PC-3 (cell line): Measurements from ENCODE around the gene CNPY1. TPM values are rescaled to one million over a fixed set of nuclear protein-coding genes. Genes with fewer than 3 reads are reported as not detected.

Experiments used
- ATAC-seq: fragments of 200-7000 bp; cut with Tn5 transposase; 2 replicates; pipeline ENCODE4 v1.9.1; 2020; ENCODE audit warnings: mild to moderate bottlenecking, moderate library complexity
- BruUV-seq: library from RNA; stranded (reverse); fragments of 400-500 nt; replicated peaks from 2 replicates; lab custom pipeline; 2021; lab: Mats Ljungman, UMichigan
- CTCF ChIA-PET: fragments of 300-600 bp; sonication (Branson Sonifier 250); formaldehyde crosslinking; loops from one replicate; lab custom pipeline; 2022; ENCODE audit warnings: antibody characterized with exemption; lab: Charles Lee
- POLR2A ChIA-PET: fragments of 300-600 bp; sonication (Branson Sonifier 250); formaldehyde crosslinking; loops from one replicate; lab custom pipeline; 2022; ENCODE audit warnings: antibody characterized with exemption; ENCODE audit not compliant: unreplicated experiment; lab: Charles Lee
- DNase-seq: peaks from one replicate; pipeline ENCODE4 v3.0.0-alpha.2; 2015
- H2AFZ ChIP-seq: fragments of 300-600 bp; sonication (generic); 2 replicates; pipeline ENCODE4 v1.6.0; 2016; ENCODE audit warnings: antibody characterized with exemption, low read length
- H3F3A ChIP-seq: fragments of 300-600 bp; sonication (generic); one replicate; pipeline ENCODE4 v1.6.0; 2017; ENCODE audit warnings: antibody characterized with exemption, low read length, control low read depth, mild to moderate bottlenecking; ENCODE audit not compliant: unreplicated experiment
- H3K27ac ChIP-seq: fragments of 300-600 bp; sonication (generic); 2 replicates; pipeline ENCODE4 v1.5.1; 2016; ENCODE audit warnings: mild to moderate bottlenecking, low read length
- H3K27me3 ChIP-seq: fragments of 300-600 bp; sonication (generic); 2 replicates; pipeline ENCODE4 v1.6.1; 2016; ENCODE audit warnings: low read length, mixed read lengths
- H3K36me3 ChIP-seq: fragments of 300-600 bp; sonication (generic); 2 replicates; pipeline ENCODE4 v1.6.1; 2016; ENCODE audit warnings: low read depth, mixed run types, low read length, mixed read lengths
- H3K4me1 ChIP-seq: fragments of 300-600 bp; sonication (generic); 2 replicates; pipeline ENCODE4 v1.5.1; 2016; ENCODE audit warnings: low read length; ENCODE audit not compliant: insufficient read depth
- H3K4me2 ChIP-seq: fragments of 300-600 bp; sonication (generic); 2 replicates; pipeline ENCODE4 v1.6.0; 2016; ENCODE audit warnings: low read length
- H3K4me3 ChIP-seq: fragments of 300-600 bp; sonication (generic); 2 replicates; pipeline ENCODE4 v1.5.1; 2016; ENCODE audit warnings: mild to moderate bottlenecking, low read length, mixed read lengths
- H3K79me2 ChIP-seq: fragments of 300-600 bp; sonication (generic); 2 replicates; pipeline ENCODE4 v1.6.1; 2017; ENCODE audit warnings: low read length, mixed read lengths
- H3K9ac ChIP-seq: fragments of 300-600 bp; sonication (generic); 2 replicates; pipeline ENCODE4 v1.6.0; 2016; ENCODE audit warnings: mild to moderate bottlenecking, low read length
- H3K9me2 ChIP-seq: fragments of 300-600 bp; sonication (generic); replicated peaks from 2 replicates; pipeline ENCODE4 v1.6.1; 2016; ENCODE audit warnings: mixed run types, low read length, mixed read lengths
- H3K9me3 ChIP-seq: fragments of 300-600 bp; sonication (generic); 2 replicates; pipeline ENCODE4 v1.6.1; 2016; ENCODE audit warnings: low read length, mixed read lengths
- H4K20me1 ChIP-seq: fragments of 300-600 bp; sonication (generic); 2 replicates; pipeline ENCODE4 v1.6.1; 2016; ENCODE audit warnings: low read length, mixed read lengths
- EZH2 ChIP-seq: fragments of 300-600 bp; sonication (generic); IDR thresholded peaks from one replicate; pipeline ENCODE4 v1.6.1; 2017; ENCODE audit warnings: antibody characterized with exemption, mild to moderate bottlenecking, low read length; ENCODE audit not compliant: unreplicated experiment
- EZH2phosphoT487 ChIP-seq: fragments of 300-600 bp; sonication (generic); IDR thresholded peaks from 2 replicates; pipeline ENCODE4 v1.6.1; 2018; ENCODE audit warnings: mild to moderate bottlenecking, antibody characterized with exemption, low read length, borderline replicate concordance
- intact Hi-C: fragments of 100-400 bp; cut with micrococcal nuclease; formaldehyde crosslinking; loops from 2 replicates; pipeline ENCODE4 v1.9.0; 2023
- total RNA-seq: library from RNA; depleted of rRNA; stranded (reverse); fragments of >200 nt; gene quantifications from 2 replicates; pipeline ENCODE4 v1.2.3, GENCODE V29; 2014
- TF ChIP-seq, protein P1 (sequence below): fragments of 300-600 bp; sonication (generic); conservative IDR thresholded peaks from 2 replicates; pipeline ENCODE4 v1.5.1; 2017; ENCODE audit warnings: antibody characterized with exemption, low read depth, mild to moderate bottlenecking, low read length

Gene CNPY1
- total RNA-seq, 1 experiment from 2014 or later, result not detected

DNA sequence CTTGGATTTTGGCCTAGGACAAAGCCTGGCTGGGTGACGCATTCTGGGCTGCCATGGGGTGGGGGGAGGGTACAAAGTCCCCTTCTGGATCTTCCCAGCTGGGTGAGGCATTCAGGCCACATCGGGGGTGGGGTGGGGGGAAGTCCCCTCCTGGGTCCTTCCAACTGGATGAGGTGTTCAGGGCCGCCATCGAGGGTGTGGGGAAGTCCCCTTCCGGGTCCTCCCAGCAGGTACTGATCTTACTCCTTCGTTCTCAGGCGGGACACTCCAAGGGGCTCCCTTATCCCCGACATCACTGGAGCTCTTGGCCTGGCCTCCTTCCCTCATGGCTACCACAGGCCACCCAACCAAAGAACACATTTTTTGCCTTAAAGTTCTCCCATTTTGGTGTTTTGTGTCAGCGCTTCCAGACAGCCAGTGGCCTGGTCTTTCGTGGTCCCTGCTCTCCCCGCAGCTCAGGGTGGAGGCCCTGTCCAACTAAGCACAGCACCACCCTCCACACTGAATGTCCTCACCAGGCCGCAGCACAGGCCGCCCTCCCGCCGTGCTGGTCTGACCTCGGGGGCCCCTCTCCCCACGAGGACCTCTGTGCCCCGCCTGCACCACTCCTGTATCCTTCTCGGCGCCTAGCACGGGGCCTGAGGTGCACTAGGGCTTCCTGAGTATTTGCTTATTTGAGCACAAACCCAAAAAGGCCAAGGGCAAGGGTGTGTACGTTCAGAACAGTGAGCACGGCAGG lies 49.9 kb downstream of the CNPY1 start:
- H3K36me3 ChIP-seq, result no peaks in the 10 kb centered on the region
- H3K9ac ChIP-seq, result no peak overlapping the region
- H3K9me3 ChIP-seq, result no peaks in the 10 kb centered on the region
- ATAC-seq, result no peak
- H2AFZ ChIP-seq, result no peak overlapping the region
- BruUV-seq, result no TSS peak
- H3K27me3 ChIP-seq, result peaks cover 95% of the 10 kb centered on the region
- CTCF ChIA-PET, result no interaction called here
- H3K4me2 ChIP-seq, result no peak overlapping the region
- H3F3A ChIP-seq, result no peaks in the 10 kb centered on the region
- no peaks in the 10 kb centered on the region for H3K79me2 ChIP-seq
- intact Hi-C loops, result no loop called here
- H3K4me1 ChIP-seq, result no peaks in the 10 kb centered on the region
- POLR2A ChIA-PET, result no interaction called here
- H4K20me1 ChIP-seq, result no peaks in the 10 kb centered on the region
- TF ChIP-seq EZH2, result no peak
- TF ChIP-seq, protein P1, sequence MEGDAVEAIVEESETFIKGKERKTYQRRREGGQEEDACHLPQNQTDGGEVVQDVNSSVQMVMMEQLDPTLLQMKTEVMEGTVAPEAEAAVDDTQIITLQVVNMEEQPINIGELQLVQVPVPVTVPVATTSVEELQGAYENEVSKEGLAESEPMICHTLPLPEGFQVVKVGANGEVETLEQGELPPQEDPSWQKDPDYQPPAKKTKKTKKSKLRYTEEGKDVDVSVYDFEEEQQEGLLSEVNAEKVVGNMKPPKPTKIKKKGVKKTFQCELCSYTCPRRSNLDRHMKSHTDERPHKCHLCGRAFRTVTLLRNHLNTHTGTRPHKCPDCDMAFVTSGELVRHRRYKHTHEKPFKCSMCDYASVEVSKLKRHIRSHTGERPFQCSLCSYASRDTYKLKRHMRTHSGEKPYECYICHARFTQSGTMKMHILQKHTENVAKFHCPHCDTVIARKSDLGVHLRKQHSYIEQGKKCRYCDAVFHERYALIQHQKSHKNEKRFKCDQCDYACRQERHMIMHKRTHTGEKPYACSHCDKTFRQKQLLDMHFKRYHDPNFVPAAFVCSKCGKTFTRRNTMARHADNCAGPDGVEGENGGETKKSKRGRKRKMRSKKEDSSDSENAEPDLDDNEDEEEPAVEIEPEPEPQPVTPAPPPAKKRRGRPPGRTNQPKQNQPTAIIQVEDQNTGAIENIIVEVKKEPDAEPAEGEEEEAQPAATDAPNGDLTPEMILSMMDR, result no peak
- no peak for TF ChIP-seq EZH2phosphoT487
- H3K27ac ChIP-seq, result no peak overlapping the region
- H3K4me3 ChIP-seq, result no peak overlapping the region
- no peak for DNase-seq
- no peaks in the 10 kb centered on the region for H3K9me2 ChIP-seq

DNA sequence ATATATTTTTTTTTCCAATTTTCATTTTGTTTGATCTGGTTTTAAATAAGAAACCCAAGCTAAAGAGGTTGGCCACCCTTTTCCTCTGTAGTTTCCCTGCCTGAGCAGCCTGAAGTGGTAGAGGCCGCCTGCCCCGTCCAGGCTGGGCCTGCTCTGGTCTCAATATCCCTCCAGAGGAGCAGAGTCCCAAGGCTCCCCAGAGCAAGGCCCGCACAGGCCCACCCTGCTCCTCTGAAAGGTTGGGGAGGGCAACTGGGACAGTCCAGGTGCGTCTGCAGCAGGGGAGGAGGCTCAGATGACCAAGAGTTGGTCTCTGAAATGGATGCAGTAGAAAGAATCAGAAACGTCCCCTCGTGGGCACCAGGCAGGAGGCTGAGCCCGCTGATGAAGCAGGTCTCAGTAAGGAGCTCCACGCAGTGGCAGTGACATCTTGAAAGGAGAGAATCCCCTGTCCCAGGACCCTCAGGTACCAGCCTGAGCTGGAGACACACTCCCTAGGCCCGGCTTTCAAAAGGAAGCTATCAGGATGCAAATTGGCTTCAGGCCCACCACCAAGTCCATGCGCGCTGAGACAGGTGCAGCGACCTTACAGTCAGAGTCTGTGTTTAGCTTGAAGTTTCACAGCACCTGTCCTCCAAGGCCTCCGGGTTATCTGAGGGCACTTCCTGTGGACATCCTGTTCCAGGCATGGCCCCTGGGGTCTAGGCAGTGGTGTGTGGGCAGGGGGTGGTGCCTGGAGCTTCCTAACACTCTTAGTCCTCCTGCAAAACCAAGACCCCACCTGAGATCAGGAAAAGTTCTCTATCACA lies 50.7 kb downstream of the CNPY1 start:
- H4K20me1 ChIP-seq, result no peaks in the 10 kb centered on the region
- H3K9me2 ChIP-seq, result no peaks in the 10 kb centered on the region
- BruUV-seq, result no TSS peak
- H3K27ac ChIP-seq, result no peak overlapping the region
- peaks cover 94% of the 10 kb centered on the region for H3K27me3 ChIP-seq
- H3K9ac ChIP-seq, result no peak overlapping the region
- POLR2A ChIA-PET, result no interaction called here
- no peak for DNase-seq
- no peaks in the 10 kb centered on the region for H3F3A ChIP-seq
- H3K9me3 ChIP-seq, result no peaks in the 10 kb centered on the region
- H3K36me3 ChIP-seq, result no peaks in the 10 kb centered on the region
- CTCF ChIA-PET, result no interaction called here
- intact Hi-C loops, result no loop called here
- no peak overlapping the region for H3K4me2 ChIP-seq
- ATAC-seq, result no peak
- H3K79me2 ChIP-seq, result no peaks in the 10 kb centered on the region
- TF ChIP-seq EZH2, result no peak
- no peak for TF ChIP-seq EZH2phosphoT487
- TF ChIP-seq, protein P1, result no peak
- H2AFZ ChIP-seq, result no peak overlapping the region
- no peak overlapping the region for H3K4me3 ChIP-seq
- H3K4me1 ChIP-seq, result no peaks in the 10 kb centered on the region
